GM06990 (cell line): Measurements from ENCODE around the gene C12orf60.

ENCODE experiments used
- DNase-seq: peaks from one replicate; pipeline ENCODE4 v3.0.0-alpha.2; 2011; ENCODE audit not compliant: insufficient read length; ENCODE audit errors: extremely low read depth
- H3K27me3 ChIP-seq: replicated peaks from 2 replicates; pipeline ENCODE4 v1.6.0; 2011; ENCODE audit warnings: low read length; ENCODE audit not compliant: control insufficient read depth, insufficient read depth
- H3K36me3 ChIP-seq: 2 replicates; pipeline ENCODE4 v1.5.1; 2011; ENCODE audit warnings: low read length; ENCODE audit not compliant: control insufficient read depth, insufficient read depth
- H3K4me3 ChIP-seq: replicated peaks from 2 replicates; pipeline ENCODE4 v1.5.1; 2011; ENCODE audit warnings: low read depth, mild to moderate bottlenecking, control low read depth, low read length
- CTCF ChIP-seq: IDR thresholded peaks from 2 replicates; pipeline ENCODE4 v1.5.1; 2011; ENCODE audit warnings: low read length, control low read depth, mild to moderate bottlenecking, inconsistent platforms; ENCODE audit not compliant: insufficient read depth, poor library complexity, severe bottlenecking

C12orf60 gene

GRCh38 chr12:14767617-14768016, 35.9 kb upstream of the C12orf60 start:
- H3K36me3 ChIP-seq, result peaks cover 2% of the 10 kb centered on the region
- no peaks in the 10 kb centered on the region for H3K27me3 ChIP-seq
- DNase-seq, result no peak
- peak overlapping the region; percentile 79 for H3K4me3 ChIP-seq
- TF ChIP-seq CTCF, result no peak

GRCh38 chr12:14768823-14769405, 34.6 kb upstream of the C12orf60 start:
- DNase-seq, result peak; percentile 61

GRCh38 chr12:14769466-14769968, 34.0 kb upstream of the C12orf60 start:
- no peak for DNase-seq
- peaks cover 2% of the 10 kb centered on the region for H3K36me3 ChIP-seq
- TF ChIP-seq CTCF, result peak; percentile 6
- peak overlapping the region; percentile 79 for H3K4me3 ChIP-seq
- H3K27me3 ChIP-seq, result no peaks in the 10 kb centered on the region

More at GRCh38 chr12:14768823-14769405, 34.6 kb upstream of the C12orf60 start:
- no peak for TF ChIP-seq CTCF
- peaks cover 2% of the 10 kb centered on the region for H3K36me3 ChIP-seq
- no peaks in the 10 kb centered on the region for H3K27me3 ChIP-seq
- peak overlapping the region; percentile 79 for H3K4me3 ChIP-seq

GRCh38 chr12:14769969-14770495, 33.4 kb upstream of the C12orf60 start:
- H3K4me3 ChIP-seq, result peak overlapping the region; percentile 79
- peaks cover 2% of the 10 kb centered on the region for H3K36me3 ChIP-seq
- no peaks in the 10 kb centered on the region for H3K27me3 ChIP-seq
- peak; percentile 85 for TF ChIP-seq CTCF
- DNase-seq, result peak; percentile 94

- Histone ChIP-seq H3K27me3 (no peaks in the 10 kb centered on the region), H3K4me3 (peak overlapping the region; percentile 79), H3K36me3 (peaks cover 2% of the 10 kb centered on the region)
- DNase-seq, result peak; percentile 92
- no peak for TF ChIP-seq CTCF
These were observed 32.7 kb upstream of the C12orf60 start for GRCh38 chr12:14770496-14771461.
